HG03520 (cell line): ENCODE results near the gene UBR2.
"Not testable (repeated sequence)": the region's sequence is repeated elsewhere in the genome, so short reads cannot be mapped to it uniquely, and the experiment has no call there.

Source experiments
- ATAC-seq: cut with Tn5 transposase; IDR thresholded peaks from one replicate; pipeline ENCODE4 v1.9.1; 2021; ENCODE audit warnings: mild to moderate bottlenecking, moderate library complexity; ENCODE audit not compliant: unreplicated experiment

UBR2 gene

DNA sequence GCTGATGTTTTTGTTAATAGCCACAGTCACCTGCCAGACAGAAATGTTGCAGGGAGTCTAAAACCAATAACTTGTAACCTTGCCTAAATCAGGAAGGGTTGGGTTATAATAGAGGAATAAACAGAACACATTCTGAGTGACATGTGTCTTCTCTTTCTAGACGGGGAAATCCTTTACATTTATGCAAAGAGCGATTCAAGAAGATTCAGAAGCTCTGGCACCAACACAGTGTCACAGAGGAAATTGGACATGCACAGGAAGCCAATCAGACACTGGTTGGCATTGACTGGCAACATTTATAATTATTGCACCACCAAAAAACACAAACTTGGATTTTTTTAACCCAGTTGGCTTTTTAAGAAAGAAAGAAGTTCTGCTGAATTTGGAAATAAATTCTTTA lies 127.0 kb downstream of the UBR2 start:
- ATAC-seq = no peak

DNA sequence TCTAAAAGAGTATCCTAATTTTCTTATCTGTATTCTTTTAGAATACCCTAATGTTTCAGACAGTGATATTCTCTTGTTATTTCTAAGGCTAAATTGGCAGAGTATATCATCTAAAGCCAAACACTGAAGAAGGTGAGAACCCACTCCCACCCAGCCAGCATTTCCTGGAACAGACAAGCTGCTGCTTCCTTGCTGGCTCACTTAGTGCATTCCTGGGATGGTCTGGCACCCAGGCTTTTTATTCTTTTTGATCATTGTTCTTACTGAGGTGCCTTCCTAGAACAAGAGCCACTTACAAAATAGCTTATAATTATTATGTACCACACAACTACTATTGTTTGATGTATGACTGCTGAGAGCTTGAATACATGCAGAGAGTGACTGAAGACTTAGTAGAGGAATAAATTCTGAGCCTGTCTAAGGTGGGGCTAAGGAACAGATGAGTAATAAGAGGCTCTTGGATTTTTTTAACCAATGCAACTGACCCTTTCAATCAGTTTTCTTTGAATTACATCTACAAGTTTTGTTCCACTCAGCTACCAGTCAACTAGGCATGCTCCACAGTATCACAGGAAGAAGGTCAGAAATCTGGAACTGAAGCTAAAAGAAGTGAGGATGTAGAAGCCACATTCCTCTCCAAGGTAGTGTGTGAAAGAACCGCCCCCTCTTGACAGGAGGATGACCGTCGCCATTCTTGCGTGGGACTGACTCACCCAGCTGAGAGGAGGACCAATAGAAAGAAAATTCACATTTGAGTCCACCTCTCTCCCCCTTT lies 128.5 kb downstream of the UBR2 start:
- ATAC-seq = no peak

DNA sequence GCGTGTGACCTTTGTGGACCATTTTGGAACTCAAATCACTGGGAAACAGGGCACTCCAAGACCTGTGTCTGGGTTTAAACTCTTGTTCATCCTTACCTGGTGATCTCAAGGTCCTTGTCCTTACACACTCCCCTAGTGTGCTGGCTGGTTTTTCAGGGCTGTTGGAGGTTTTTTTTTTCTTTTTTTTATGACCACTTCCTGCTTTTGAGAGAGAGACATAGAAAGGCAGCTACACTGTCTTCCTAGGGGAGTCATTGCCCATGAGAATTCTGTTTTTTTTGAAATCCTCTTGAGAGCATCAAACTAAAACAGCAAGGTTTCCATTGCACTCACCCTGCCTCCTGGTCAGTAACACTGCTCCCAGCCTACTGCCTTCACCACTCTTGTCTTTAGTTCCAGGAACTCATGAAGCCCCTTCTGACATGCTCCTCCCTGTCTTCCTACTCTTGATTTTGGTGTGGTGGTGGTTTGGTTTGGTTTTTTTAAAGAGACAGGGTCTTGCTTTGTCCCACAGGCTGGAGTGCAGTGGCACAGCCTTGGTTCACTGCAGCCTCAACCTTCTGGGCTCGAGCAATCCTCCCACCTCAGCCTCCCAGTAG lies 130.0 kb downstream of the UBR2 start:
- no peak for ATAC-seq

DNA sequence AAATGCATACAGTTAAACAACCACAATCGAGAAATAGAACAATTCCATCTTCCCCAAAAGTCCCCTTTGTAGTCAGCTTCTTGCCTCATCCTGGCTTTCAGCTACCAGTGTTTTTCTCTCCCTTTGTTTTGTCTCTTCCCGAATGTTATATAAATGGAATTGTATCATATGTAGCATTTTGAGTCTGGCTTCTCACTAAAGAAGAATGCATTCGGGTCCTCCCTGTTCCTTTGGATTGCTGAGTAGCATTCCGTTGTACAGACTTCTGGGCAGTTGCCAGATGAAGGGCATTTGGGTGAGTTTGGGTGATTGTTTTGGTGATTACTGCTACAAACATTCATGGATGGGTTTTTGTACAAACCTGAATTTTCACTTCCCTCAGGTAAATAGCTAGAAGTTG lies 130.8 kb downstream of the UBR2 start:
- ATAC-seq = no peak

DNA sequence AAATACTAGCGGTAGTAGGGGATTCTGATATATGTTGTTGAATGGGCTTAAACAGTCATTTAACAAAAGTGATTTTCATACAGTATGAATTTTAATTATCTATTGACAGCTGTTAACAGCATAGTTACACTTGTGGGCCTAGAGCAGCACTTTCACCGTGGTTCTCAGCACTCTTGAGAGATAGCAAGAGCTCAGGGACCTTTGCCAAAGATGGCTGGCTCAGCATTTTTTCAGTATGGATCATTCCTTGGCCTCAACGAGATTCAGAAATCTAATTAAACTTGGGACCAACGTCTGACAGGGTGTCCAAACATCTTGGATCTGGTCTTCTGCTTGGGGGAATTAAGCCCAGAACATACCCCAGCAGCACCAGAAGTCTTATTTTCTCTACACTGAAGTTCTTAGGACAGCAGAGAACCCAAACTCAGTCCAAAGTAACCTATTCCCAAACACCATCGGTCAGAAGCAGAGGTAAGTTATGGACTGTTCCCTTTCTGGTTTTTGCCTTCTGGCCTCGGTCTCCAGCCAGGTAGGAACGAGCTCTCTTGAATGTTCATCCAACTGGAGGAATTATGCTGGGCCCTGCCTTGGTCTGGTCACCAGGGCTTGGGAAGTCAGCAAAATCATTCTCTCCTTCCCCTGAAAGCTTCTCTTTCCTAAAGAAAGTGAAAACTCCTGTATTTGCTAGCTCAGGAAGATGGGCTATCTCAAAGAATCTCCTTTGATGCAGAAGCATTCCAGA lies 132.9 kb downstream of the UBR2 start:
- ATAC-seq = no peak

DNA sequence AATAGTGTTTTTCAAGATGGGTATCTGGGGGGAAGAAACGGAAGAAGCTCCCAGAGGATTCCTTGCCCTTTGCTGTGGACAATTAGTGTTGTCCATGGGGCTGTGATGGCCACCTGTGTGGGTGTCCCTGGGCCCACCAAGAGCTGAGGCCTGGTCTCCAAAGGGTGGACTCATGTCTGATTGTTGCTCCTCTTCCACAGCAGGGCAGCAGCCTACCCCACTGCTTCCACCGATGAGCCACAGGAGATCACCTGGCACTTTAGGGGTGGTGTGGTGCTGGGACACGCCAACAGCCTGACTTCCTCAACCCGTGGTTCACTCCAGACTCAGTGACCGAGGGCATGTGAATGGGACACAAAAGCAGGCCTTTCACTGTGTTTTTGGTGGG lies 133.4 kb downstream of the UBR2 start:
- ATAC-seq = no peak

DNA sequence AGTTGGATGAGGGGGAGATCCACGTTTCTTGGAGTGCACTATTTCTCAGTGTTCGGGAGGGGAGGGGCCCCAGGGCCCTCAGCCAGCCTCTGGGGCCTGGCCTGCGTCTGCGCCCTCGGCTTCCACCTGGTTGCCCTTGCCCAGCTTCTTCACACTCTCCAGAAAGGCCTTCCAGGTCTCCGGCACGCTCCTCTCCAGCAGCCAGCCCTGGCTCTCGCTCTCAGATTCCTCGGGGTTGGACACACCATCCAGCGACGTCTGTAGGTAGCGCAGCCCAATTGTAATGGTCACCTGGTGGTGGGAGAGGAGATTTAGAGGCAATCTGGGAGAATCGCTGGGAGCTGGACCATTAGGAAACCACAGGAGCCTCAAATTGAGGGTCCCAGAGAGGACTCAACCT lies 134.4 kb downstream of the UBR2 start:
- no peak for ATAC-seq

DNA sequence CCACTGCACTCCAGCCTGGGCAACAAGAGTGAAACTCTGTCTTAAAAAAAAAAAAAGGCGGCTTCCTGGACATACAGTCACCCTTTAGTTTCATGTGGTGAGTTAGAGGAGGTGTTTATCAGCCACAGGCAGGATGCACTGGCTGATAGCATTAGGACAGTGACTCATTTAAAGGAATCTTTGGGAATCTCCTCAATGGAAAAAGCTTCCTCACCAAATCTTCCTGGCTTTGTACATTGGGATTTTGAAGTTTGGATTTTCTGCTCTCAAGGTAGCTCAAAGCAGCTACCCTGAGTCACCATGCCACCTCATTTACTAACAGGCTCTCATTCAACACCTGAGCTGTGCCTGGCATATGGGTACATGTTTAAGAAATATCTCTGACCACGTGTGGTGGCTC lies 138.4 kb downstream of the UBR2 start:
- ATAC-seq = no peak

DNA sequence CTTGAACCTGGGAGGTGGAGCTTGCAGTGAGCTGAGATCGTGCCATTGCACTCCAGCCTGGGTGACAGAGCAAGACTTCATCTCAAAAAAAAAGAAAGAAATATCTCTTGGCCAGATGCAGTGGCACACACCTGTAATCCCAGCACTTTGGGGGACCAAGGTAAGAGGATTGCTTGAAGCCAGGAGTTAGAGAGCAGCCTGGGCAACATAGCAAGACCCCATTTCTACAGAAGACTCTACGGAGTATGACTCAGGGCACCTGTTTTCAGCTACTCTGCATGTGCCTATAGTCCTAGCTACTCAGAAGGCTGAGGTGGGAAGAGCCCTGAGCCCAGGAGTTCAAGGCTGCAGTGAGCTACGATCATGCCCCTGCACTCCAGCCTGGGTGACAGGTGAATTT lies 139.0 kb downstream of the UBR2 start:
- ATAC-seq = not testable (repeated sequence)

DNA sequence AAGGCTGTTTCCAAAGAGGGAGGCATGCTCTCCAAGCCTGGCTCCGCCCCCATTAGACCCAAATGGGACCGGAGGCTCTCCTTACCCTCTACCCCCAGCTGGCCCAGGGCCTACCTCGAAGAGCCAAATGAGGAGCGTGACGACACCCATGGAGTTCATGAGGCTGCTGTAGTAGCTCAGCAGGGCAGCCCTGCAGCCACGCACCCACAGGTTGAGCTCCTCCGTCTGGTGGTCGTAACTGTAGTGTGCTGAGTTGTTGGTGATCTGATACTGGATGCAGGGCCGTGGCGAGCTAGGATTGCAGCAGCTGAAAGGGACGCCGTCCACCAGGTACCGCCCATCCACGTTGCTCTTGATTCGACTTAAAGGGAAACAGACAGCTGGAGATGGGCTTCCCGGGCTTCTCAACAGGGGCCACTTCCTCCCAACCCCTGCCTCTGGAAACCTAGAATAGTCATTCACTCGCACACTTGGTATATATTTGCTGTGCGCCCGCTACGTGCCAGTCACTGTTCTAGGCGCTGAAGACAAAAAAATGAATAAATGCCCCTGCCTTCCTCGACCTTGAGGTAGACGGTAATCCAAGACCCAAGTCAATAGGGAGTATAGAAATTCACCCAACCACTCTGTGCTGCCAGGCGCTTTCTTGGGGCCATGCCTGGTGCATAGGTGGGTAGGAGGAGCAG lies 140.6 kb downstream of the UBR2 start:
- ATAC-seq = no peak

DNA sequence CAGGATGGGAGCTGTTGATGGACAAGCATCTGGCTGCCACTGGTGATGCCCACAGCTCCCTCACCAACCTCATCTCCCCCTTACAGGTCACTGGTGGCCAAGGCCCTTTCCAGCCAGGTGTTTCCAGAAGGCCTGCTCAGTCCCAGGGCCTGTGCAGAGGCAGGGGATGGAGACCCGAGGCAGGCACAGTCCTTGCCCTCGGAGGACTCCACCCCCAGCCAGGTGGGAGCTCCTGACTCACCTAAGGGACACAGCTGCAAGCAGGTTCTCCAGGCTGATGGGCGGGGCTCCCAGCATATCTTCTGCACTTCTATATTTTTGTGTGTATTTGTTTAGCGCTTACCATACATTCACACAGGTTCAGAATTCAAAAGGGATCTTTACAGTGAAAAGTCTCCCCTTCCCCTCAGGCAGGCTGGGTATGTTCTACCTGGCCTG lies 141.1 kb downstream of the UBR2 start:
- ATAC-seq = no peak

DNA sequence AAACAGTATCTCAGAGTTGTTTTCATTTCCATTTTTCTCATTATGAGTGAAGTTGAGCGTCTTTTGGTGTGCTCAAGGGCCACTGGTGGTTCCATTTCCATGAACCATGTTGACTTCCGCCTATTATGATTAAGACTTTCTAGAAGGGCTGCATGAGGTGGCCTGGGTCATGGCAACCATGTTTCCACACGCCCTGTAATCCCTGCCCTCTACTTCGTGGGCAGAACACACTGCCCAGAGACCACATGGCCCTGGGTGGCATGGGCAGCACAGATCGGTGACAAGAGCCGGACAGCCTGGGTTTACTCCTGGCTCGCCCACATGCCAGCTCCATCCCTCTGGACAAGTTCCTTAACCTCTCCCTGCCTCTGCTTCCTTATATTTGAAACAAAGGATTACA lies 143.8 kb downstream of the UBR2 start:
- ATAC-seq = no peak

DNA sequence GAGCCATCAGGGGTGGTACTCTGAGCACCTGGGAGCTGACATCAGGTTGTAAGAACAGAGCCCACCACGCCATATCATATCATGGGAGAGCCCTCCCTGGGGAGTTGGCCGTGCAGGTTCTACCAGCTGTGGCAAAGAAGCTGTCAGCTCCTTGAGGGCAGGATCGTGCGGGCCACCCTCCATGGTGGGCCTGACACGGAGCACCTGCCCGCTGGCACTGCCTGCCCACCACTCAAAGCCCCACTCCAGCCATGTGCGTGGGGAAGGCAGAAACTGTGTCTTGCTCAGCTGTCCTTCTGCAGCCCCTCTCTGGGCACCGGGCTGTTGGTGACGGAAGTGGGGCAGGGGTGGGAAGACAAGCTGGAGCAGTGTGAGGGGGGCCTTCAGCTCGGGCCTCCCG lies 144.3 kb downstream of the UBR2 start:
- ATAC-seq = no peak

DNA sequence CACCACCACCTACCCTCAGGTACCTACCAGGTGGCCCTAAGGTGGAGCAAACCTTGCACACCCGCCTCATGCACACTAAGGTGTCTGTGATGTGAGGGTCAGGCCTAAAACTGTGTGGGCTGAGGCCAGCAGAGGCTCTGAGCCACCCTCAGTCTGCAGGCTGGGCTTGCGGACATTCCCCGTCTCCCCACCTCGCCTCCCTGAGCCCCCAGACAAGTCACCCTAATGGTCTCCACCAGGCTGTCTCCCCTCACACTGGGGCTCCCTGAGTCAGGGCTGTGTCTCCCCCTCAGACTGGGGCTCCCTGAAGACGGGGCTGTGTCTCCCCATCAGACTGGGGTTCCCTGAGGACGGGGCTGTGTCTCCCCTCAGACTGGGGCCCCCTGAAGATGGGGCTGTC lies 146.0 kb downstream of the UBR2 start:
- no peak for ATAC-seq

DNA sequence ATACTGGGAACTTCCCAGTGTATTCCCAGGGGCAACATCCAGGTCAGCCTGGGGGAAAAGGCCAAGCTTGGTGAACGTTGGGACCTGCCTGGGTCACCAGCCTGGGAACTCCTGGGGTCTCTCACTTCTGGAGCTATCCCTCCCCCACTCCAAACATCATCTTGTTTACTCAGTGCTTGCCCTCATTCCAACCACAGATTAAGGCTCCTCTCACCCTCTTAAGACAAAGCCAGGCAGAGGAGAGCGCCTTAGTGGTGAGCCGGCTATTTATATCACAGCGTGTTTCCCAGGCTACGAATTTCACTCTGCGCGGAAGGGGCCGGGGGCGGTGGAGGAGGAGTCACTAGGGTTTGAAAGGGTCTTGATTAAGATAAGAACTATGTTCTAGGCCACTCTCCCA lies 146.5 kb downstream of the UBR2 start:
- ATAC-seq = no peak

DNA sequence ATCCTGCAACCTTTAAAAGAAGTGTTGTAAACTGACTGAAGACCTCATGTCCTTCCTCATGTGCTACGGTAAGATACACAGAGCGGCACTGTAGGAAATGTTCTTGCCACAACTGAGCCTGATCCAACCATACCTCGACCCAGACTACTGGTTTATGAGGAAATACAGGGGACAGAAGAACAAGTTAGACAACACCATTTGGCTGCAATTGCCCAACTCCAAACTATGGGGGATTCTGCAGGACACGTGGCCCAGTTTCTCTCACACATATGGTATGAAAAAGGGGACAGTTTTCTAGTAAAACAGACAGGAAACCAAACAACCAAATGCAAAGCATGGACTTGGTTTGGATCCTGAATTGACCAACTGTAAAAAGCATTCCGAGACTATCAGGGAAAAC lies 148.1 kb downstream of the UBR2 start:
- no peak for ATAC-seq

DNA sequence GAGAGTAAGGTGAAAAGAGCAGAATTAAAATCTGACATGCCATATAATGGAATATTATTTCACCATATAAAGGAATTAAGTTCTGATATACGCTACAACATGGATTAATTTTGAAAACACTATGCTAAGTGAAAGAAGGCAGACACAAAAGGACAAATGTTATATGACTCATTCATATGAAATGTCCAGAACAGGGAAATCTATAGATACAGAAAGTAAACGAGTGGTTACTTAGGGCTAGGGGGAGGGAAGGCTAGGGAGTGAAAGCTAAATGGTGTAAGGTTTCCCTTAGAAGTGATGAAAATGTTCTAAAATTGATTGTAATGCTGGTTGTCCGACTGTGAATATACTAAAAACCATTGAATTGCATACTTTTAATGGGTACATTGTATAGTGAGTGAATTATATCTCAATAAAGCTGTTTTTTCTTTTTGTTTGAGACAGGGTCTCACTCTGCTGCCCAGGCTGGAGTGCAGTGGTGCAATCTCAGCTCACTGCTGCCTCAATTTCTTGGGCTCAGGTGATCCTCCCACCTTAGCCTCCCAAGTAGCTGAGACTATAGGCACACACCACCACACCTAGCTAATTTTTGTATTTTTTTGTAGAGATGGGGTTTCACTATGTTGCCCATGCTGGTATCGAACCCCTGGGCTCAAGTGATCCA lies 150.4 kb downstream of the UBR2 start:
- ATAC-seq = no peak

DNA sequence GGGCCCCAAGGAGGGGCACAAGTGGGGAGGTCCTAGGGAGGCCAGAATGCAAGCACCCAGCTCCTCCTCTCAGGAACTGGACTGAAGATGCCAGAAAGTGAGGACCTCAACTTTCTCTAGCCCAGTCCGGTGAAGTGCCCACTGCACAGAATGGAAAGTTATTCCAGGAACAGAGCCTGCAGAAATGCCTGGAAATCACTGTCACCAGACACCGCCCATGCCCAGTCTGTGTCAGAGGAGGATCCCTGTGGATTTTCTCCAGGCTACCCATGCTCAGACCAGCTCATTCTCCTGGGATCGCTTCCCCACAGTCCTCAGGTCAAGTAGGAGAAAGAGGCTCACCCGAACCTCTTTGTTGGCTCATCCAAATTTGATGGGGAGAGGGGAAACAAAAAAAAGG lies 152.0 kb downstream of the UBR2 start:
- ATAC-seq = no peak

DNA sequence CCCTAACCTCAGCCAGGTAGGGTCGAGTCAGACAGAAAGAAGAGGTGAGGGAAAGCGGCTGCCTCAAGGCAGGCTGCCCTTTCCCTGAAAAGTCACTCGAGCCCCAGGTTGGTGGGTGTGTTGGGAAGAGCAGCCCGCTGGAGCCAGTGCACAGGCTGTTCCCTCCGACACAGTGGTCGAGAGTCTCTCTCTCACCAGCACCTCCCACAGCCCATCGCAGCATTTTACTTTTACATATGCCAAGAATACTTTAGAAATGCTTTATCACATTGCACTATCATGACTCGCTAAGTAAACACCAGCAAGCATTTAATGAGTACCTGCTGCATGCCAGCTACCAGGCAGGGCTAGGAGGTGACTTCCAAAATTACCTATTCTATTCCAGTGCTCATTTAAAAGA lies 156.9 kb downstream of the UBR2 start:
- ATAC-seq = no peak

DNA sequence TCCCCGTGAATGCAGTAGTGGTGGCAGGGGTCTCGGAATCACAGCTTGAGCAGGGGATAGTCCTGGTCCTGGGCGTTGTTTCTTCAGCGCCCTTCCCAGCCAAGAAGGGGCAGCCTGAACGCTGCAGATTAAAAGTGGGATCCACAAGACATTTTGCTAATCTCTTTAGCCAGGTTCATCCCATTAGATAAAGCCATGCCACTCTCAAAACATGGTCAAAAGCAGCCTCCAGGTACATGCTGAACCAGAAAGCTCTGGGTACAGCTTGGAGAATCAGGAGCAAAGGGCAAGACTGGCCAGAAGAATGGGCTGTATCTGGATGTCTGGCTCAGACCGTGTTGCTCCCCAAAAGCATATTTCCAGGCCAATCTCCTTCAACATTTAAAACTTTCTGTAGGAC lies 158.7 kb downstream of the UBR2 start, which contains the start of gene PRPH2:
PRPH2 (minus strand) TSS at position 101 of the 400 bp plus-strand sequence. CDS start 263 bp downstream, outside the sequence.
- ATAC-seq = no peak

DNA sequence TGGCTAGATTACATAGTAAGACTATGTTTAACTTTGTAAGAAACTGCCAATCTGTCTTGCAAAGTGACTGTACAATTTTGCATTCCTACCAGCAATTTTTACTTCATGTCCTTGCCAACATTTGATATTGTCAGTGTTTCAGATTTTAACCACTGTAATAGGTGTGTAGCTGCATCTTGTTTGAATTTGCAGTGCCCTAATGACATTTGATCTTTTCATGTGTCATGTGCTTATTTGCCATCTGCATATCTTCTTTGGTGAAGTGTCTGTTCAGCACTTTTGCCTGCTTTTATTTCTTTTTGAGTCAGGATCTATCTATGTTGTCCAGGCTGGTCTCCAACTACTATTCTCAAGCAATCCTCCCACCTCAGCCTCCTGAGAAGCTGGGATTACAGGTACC lies 161.0 kb downstream of the UBR2 start:
- ATAC-seq = no peak
